PC-9 (cell line): ENCODE results near the gene ACP1. TPM values are rescaled to one million over a fixed set of nuclear protein-coding genes. Genes with fewer than 3 reads are reported as not detected.
A peak's percentile ranks its signal among the peaks of the same experiment; 100 is the strongest.

ENCODE experiments used
- Bru-seq: library from RNA; stranded (reverse); fragments of 400-500 nt; gene quantifications from one replicate; lab custom pipeline; 2021; lab: Mats Ljungman, UMichigan
- BruChase-seq, 2 experiments: library from RNA; stranded (reverse); fragments of 400-500 nt; gene quantifications; one replicate each; lab custom pipeline; 2021; lab: Mats Ljungman, UMichigan
- BruUV-seq: library from RNA; stranded (reverse); fragments of 400-500 nt; replicated peaks from 2 replicates; lab custom pipeline; 2021; lab: Mats Ljungman, UMichigan
- CTCF ChIA-PET: fragments of 300-600 bp; sonication (Branson Sonifier 250); formaldehyde crosslinking; loops from one replicate; lab custom pipeline; 2022; ENCODE audit warnings: antibody characterized with exemption; lab: Charles Lee
- POLR2A ChIA-PET: fragments of 300-600 bp; sonication (Branson Sonifier 250); formaldehyde crosslinking; loops from one replicate; lab custom pipeline; 2022; ENCODE audit warnings: antibody characterized with exemption; ENCODE audit not compliant: unreplicated experiment; lab: Charles Lee
- DNase-seq, 2 experiments: peaks; one replicate each; pipeline versions ENCODE4 v3.0.0 to v3.0.0-alpha.2; 2015 to 2022; ENCODE audit warnings: mixed read lengths in 1 of 2
- H2AFZ ChIP-seq: fragments of 200-600 bp; sonication (generic); 2 replicates; pipeline ENCODE4 v1.8.1; 2017; ENCODE audit warnings: antibody characterized with exemption
- H3F3A ChIP-seq: fragments of 200-600 bp; sonication (generic); 2 replicates; pipeline ENCODE4 v1.8.1; 2017; ENCODE audit warnings: antibody characterized with exemption, mild to moderate bottlenecking, low read depth; ENCODE audit not compliant: insufficient read depth
- H3K27ac ChIP-seq: fragments of 200-600 bp; sonication (generic); 2 replicates; pipeline ENCODE4 v1.6.1; 2016; ENCODE audit warnings: mixed run types
- H3K27me3 ChIP-seq: fragments of 200-600 bp; sonication (generic); 2 replicates; pipeline ENCODE4 v1.6.1; 2016; ENCODE audit warnings: low read depth, mixed run types; ENCODE audit not compliant: insufficient read depth
- H3K36me3 ChIP-seq: fragments of 200-600 bp; sonication (generic); 2 replicates; pipeline ENCODE4 v1.6.1; 2016; ENCODE audit warnings: low read depth, mixed run types
- H3K4me1 ChIP-seq: fragments of 200-600 bp; sonication (generic); replicated peaks from 2 replicates; pipeline ENCODE4 v1.6.1; 2016; ENCODE audit warnings: mixed run types; ENCODE audit not compliant: insufficient read depth
- H3K4me2 ChIP-seq: fragments of 200-600 bp; sonication (generic); 2 replicates; pipeline ENCODE4 v1.6.1; 2017; ENCODE audit warnings: mixed run types
- H3K4me3 ChIP-seq: fragments of 200-600 bp; sonication (generic); 2 replicates; pipeline ENCODE4 v1.6.1; 2016; ENCODE audit warnings: mixed run types
- H3K79me2 ChIP-seq: fragments of 200-600 bp; sonication (generic); 2 replicates; pipeline ENCODE4 v1.6.1; 2017; ENCODE audit warnings: low read depth, mixed run types
- H3K9me2 ChIP-seq: fragments of 200-600 bp; sonication (generic); 2 replicates; pipeline ENCODE4 v1.8.1; 2017; ENCODE audit warnings: mild to moderate bottlenecking; ENCODE audit not compliant: insufficient read depth
- H3K9me3 ChIP-seq: fragments of 200-600 bp; sonication (generic); 2 replicates; pipeline ENCODE4 v1.8.1; 2016; ENCODE audit warnings: low read depth; ENCODE audit not compliant: insufficient read depth
- H4K20me1 ChIP-seq: fragments of 200-600 bp; sonication (generic); 2 replicates; pipeline ENCODE4 v1.8.1; 2017; ENCODE audit not compliant: insufficient read depth
- EZH2 ChIP-seq: fragments of 200-600 bp; sonication (generic); IDR thresholded peaks from 2 replicates; pipeline ENCODE4 v1.8.0; 2017; ENCODE audit warnings: antibody characterized with exemption, low read depth
- intact Hi-C: fragments of 100-400 bp; cut with micrococcal nuclease; formaldehyde crosslinking; loops from one replicate; pipeline ENCODE4 v1.10.0; 2022; ENCODE audit not compliant: unreplicated experiment
- long read RNA-seq: library from polyadenylated mRNA; stranded (forward); transcript quantifications from one replicate; pipeline ENCODE4 v2.0.0, GENCODE V29; 2022
- total RNA-seq: library from RNA; stranded (reverse); gene quantifications from 2 replicates; pipeline ENCODE4 v1.2.3, GENCODE V29; 2021
- TF ChIP-seq, protein P1 (sequence below): fragments of 200-600 bp; sonication (generic); conservative IDR thresholded peaks from 2 replicates; pipeline ENCODE4 v1.6.1; 2017; ENCODE audit warnings: mixed run types, antibody characterized with exemption, mild to moderate bottlenecking, moderate library complexity

The ACP1 gene
- 115 and 116 TPM in 2 replicates for total RNA-seq
- Bru-seq, nascent RNA = percentile 96 among the genes with signal in this experiment
- percentile 95 among the genes with signal in this experiment for BruChase-seq, experiment 1, labeled RNA remaining after a 2-hour chase
- percentile 95 among the genes with signal in this experiment for BruChase-seq, experiment 2, labeled RNA remaining after a 6-hour chase
- long read RNA-seq, transcript ACP1-202 (6 exons, 1,552 nt) = minor isoform, 43 of 313 reads
- long read RNA-seq, transcript ACP1-201 (6 exons, 1,549 nt) = major isoform, 220 of 313 reads
- long read RNA-seq, transcript ACP1-209 (7 exons, 577 nt) = minor isoform, 23 of 313 reads
- long read RNA-seq, partial matches to known transcripts = 3 of 313 reads
- long read RNA-seq, other reads (novel, unspliced or antisense) = 21 of 313 reads

GRCh38 chr2:264493-265468 lies at the start of gene ACP1:
ACP1 (plus strand) TSS chr2:264947; CDS start chr2:264965, 18 bp downstream.
- Histone ChIP-seq H3K4me1 (peaks cover 33% of the 10 kb centered on the region), H3K9me2 (no peaks in the 10 kb centered on the region), H3K27me3 (no peaks in the 10 kb centered on the region), H3K4me2 (peak within 1 kb of the TSS; percentile 93), H3K79me2 (peaks cover 90% of the 10 kb centered on the region), H3K9me3 (peaks cover 15% of the 10 kb centered on the region), H3K4me3 (peak within 1 kb of the TSS; percentile 83), H4K20me1 (peaks cover 44% of the 10 kb centered on the region), H3K27ac (peak within 1 kb of the TSS; percentile 93), H3F3A (peaks cover 7% of the 10 kb centered on the region; the same call in 1 of the 2 replicates), H3K36me3 (peaks cover 37% of the 10 kb centered on the region), H2AFZ (peak within 1 kb of the TSS; percentile 81)
- ChIA-PET POLR2A (interaction anchor here (0.7 kb wide), 2 partner anchors 21 to 45 kb away, joined by 3 read pairs; no protein-coding TSS in a partner anchor), CTCF (interaction anchor here (0.6 kb wide), 1 partner anchor 371 kb away, joined by 3 read pairs; no protein-coding TSS in a partner anchor)
- TSS peak; percentile 42 for BruUV-seq
- intact Hi-C loops = loop anchor here (1.0 kb wide), 3 partner anchors 161 to 412 kb away; partner anchors contain the start of gene FAM110C
- peak; percentile 93 to 98 for DNase-seq
- TF ChIP-seq, protein P1, sequence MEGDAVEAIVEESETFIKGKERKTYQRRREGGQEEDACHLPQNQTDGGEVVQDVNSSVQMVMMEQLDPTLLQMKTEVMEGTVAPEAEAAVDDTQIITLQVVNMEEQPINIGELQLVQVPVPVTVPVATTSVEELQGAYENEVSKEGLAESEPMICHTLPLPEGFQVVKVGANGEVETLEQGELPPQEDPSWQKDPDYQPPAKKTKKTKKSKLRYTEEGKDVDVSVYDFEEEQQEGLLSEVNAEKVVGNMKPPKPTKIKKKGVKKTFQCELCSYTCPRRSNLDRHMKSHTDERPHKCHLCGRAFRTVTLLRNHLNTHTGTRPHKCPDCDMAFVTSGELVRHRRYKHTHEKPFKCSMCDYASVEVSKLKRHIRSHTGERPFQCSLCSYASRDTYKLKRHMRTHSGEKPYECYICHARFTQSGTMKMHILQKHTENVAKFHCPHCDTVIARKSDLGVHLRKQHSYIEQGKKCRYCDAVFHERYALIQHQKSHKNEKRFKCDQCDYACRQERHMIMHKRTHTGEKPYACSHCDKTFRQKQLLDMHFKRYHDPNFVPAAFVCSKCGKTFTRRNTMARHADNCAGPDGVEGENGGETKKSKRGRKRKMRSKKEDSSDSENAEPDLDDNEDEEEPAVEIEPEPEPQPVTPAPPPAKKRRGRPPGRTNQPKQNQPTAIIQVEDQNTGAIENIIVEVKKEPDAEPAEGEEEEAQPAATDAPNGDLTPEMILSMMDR = no peak
- TF ChIP-seq EZH2 = no peak

DNA sequence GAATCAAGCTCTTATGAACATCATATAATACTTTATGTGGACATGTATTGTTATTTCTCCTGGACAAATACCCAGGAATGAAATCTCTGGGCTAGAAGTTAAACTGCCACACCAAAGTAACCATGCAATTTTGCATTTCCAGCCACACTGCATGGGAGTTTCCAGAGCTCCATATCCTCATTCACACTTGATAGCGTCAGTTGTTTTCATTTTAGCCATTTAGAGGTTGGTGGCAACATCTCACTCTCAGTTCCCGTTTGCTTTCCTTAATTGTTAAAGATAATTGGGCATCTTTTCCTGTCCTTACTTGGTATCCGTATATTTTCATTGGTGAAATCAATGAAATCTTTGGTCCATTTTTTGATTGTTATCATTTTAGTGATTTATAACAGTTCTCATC lies 48.7 kb upstream of the ACP1 start:
- Histone ChIP-seq H3K36me3 (peaks cover 8% of the 10 kb centered on the region; the same call in 1 of the 2 replicates), H3K27ac (no peak overlapping the region), H3K4me1 (no peaks in the 10 kb centered on the region), H2AFZ (no peak overlapping the region), H3K4me3 (no peak overlapping the region), H3F3A (peaks cover 6% of the 10 kb centered on the region; the same call in 1 of the 2 replicates), H3K27me3 (peaks cover 7% of the 10 kb centered on the region; the same call in 1 of the 2 replicates), H3K9me2 (no peaks in the 10 kb centered on the region), H3K79me2 (no peaks in the 10 kb centered on the region), H3K9me3 (no peaks in the 10 kb centered on the region), H4K20me1 (no peaks in the 10 kb centered on the region), H3K4me2 (no peak overlapping the region)
- TF ChIP-seq, protein P1 = no peak
- TF ChIP-seq EZH2 = no peak
- ChIA-PET CTCF (no interaction called here), POLR2A (no interaction called here)
- intact Hi-C loops = no loop called here
- DNase-seq = no peak
- BruUV-seq = no TSS peak

- Histone ChIP-seq H2AFZ (no peak overlapping the region), H3K27me3 (no peaks in the 10 kb centered on the region), H3K79me2 (no peaks in the 10 kb centered on the region), H3K4me1 (no peaks in the 10 kb centered on the region), H3K4me3 (no peak overlapping the region), H3F3A (no peaks in the 10 kb centered on the region), H3K27ac (no peak overlapping the region), H3K36me3 (peaks cover 34% of the 10 kb centered on the region), H3K9me2 (no peaks in the 10 kb centered on the region), H4K20me1 (no peaks in the 10 kb centered on the region), H3K9me3 (no peaks in the 10 kb centered on the region), H3K4me2 (no peak overlapping the region)
- TF ChIP-seq, protein P1 = no peak
- TF ChIP-seq EZH2 = no peak
- intact Hi-C loops = no loop called here
- POLR2A ChIA-PET = no interaction called here
- DNase-seq = no peak
- CTCF ChIA-PET = no interaction called here
- BruUV-seq = no TSS peak
These were observed 41.3 kb upstream of the ACP1 start for GRCh38 chr2:223451-223850.
